GM10847 (cell line): Measurements from ENCODE around the gene C1QC.

Experiments used
- POLR2A ChIP-seq: IDR thresholded peaks from 2 replicates; pipeline ENCODE4 v1.6.1; 2011; ENCODE audit not compliant: insufficient read length; ENCODE audit errors: extremely low read depth

C1QC gene

DNA sequence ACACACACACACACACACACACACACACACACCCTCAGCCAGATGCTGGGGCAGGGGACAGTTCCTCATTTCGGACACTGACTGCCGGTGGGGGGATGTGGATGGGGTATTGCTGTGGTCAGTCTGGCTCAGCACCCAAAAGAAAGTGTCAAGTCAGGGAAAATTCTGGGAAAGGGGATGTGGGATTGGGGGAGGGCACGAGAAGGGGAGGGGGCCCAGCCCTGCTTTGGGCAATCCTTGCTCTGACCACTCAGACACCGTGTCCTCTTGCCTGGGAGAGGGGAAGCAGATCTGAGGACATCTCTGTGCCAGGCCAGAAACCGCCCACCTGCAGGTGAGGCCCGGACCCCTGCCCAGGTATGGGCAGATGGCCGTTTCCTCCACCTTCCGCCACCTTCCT, at the start of gene C1QC:
Gene C1QC (plus strand): TSS at position 253 of the 400 bp plus-strand sequence. CDS start 391 bp downstream, outside the sequence.
- TF ChIP-seq POLR2A = no peak

DNA sequence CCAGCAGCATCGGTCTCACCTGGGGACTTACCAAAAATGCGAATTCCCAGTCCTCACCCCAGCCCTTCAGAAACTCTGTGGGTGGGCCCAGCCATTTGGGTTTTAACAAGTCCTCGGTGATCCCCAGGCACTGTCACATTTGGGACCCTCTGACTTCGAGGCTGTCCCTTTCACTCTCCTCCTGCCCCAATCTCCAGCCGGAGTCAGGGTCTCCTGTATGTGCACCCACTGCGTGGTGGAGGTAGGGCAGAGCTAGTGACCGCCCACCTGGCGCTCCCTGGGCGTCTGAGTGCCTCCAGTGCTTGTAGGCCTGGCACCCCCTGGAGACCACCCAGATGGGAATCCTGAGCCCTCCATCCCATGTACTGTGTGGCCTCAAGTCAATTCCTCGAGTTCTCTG, 49.0 kb upstream of the C1QC start:
- no peak for TF ChIP-seq POLR2A

DNA sequence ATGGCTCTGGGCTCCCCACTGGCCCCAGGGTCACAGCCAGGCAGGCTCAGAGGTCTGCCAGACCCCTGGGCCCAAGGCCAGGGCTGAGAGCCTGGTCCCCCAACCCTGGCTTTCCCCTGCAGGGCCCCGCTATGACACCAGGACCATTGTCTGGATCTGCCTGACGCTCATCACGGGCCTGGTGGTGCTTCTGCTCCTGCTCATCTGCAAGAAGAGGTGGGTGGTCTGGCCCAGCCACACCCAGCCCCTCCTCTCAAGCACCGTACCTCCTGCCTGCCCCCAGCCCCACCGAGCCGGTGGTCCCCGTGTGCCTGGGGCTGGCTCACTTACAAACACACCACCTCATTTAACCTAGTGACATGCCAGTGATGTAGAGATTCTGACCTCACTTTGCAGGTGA, 48.3 kb upstream of the C1QC start:
- no peak for TF ChIP-seq POLR2A

DNA sequence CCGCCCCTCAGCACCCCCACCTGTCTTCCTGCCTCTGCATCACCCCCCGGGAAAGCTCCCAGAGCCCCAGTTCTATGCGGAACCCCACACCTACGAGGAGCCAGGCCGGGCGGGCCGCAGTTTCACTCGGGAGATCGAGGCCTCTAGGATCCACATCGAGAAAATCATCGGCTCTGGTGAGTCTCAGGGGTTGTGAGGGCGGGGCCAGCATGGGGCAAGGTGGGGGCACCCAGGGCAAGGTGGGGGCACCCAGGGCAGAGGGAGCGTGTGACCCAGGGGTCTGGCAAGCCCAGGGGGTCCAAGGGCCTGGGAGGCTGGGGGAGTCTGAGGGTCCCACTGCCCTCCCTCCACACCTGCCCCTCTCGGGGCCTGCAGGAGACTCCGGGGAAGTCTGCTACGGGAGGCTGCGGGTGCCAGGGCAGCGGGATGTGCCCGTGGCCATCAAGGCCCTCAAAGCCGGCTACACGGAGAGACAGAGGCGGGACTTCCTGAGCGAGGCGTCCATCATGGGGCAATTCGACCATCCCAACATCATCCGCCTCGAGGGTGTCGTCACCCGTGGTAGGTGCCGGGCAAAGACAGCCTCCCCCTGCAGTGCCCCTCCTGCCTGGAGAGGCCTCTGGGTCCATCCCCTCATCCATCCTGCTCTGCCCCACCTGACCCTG, 46.0 kb upstream of the C1QC start:
- TF ChIP-seq POLR2A = no peak

DNA sequence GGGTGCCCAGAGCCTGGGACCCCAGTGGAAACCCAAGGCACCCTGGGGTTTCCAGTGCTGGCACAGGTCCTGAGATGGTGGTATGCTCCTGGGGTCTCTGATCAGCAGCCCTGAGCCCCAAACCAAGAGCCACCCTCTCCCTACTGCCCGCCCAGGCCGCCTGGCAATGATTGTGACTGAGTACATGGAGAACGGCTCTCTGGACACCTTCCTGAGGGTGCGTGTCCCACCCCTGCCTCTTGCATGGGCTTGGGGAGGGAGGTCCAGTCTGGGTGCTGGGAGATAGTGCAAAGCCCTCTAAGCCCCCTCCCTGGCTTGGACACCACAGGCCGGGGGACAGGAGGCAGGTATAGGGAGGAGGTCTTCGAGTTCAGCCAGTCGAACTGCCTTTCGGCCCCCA, 45.4 kb upstream of the C1QC start:
- no peak for TF ChIP-seq POLR2A

DNA sequence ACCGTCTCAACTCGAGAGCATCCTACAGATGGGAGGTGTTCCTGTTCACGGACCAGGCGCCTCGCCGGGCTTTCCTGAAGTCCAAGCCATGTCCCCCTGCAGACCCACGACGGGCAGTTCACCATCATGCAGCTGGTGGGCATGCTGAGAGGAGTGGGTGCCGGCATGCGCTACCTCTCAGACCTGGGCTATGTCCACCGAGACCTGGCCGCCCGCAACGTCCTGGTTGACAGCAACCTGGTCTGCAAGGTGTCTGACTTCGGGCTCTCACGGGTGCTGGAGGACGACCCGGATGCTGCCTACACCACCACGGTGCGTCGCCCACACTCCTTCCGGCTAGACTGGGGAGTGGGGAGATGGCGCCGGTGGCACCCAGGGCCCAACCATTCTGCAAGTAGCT, 44.7 kb upstream of the C1QC start:
- TF ChIP-seq POLR2A = no peak

DNA sequence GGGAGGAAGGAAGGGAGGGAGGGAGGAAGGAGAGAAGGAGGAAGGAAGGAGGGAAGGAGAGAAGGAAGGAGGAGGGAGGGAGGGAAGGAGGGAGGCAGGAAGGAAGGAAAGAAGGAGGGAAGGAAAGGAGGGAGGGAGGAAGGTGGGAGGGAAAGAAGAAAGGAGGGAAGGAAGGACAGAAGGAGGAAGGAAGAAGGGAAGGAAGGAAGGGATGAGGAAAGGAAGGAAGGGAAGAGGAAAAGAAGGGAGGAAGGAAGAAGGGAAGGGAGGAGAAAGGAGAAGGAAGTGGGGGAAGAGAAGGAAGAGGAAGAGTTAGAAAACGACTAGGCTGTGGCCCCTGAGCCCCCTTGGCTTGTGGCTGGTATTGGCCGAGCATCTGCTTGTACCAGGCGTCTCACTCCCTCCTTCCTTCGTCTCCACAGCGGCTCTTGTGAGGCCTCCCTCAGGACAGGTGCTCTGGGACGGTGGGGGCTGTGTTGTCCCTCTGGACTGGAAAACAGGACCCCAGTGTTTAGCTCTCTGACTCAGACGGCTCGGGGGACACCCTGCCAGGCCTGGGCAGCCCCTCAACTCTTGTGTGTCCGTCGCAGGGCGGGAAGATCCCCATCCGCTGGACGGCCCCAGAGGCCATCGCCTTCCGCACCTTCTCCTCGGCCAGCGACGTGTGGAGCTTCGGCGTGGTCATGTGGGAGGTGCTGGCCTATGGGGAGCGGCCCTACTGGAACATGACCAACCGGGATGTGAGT, 43.2 kb upstream of the C1QC start:
- no peak for TF ChIP-seq POLR2A

DNA sequence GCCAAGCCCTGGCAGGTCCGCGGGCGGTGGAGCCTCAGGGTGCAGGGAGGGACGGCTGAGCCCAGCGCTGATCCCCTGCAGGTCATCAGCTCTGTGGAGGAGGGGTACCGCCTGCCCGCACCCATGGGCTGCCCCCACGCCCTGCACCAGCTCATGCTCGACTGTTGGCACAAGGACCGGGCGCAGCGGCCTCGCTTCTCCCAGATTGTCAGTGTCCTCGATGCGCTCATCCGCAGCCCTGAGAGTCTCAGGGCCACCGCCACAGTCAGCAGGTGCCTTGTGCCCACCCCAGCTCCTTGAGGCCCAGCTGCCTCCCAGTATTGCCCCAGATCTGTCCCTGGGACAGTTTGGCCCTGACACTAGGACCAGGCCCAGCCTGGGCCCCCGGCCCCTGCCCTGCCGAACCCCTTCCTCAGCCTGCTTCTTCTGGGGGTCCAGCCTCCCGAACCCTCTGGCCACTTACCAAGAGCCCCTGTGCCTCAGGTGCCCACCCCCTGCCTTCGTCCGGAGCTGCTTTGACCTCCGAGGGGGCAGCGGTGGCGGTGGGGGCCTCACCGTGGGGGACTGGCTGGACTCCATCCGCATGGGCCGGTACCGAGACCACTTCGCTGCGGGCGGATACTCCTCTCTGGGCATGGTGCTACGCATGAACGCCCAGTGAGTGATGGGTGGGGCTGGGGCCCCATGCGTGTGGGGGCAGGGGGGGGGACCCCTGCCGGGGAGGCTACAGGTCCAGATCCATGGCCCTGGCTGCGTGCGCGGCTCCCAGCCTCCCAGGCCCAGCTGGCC, 42.4 kb upstream of the C1QC start:
- TF ChIP-seq POLR2A = no peak

DNA sequence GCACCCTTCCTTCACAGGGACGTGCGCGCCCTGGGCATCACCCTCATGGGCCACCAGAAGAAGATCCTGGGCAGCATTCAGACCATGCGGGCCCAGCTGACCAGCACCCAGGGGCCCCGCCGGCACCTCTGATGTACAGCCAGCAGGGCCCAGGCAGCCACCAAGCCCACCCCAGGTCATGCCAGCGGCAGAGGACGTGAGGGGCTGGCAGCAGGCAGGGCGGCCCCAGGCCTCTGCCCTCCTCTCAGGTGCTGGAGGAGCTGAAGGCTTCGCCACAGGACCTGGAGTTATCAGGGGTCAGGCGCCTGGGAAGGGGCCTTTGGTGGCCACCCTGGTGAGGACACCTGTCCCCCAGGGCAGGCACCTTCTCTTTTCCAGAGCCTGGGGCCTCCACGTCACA, 41.8 kb upstream of the C1QC start:
- TF ChIP-seq POLR2A = no peak

DNA sequence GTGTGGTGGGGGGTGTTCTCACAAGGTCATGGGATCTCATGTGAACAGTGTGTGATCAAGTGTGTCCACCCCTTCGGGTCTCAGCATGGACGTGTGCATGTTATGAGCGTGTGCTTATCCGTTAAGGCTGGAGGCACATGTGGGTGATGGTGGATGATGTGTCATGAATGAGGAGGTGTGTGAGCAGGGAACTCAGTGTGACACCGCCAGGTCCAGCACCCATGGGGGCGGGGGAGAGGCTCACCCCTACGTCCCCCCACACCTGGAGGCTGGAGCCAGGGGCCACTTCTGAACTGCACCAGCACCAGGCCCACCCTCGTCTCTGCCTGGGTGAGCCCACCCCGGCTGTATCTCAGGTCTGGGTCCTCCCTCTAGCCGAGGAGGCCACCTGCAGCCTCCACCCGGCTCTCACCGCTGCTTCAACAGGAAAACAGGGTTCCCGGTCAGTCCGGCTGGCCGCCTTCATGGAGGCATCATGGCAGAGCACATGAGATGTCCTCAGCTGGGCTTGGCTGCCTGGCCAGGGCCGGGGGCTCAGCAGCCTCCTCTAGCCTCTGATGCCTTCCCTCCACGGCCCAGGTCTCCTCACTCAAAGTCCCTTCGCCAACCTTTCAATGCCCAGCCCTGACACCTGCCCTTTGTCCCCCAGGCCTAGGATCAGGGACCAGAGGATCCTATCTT, 41.2 kb upstream of the C1QC start:
- no peak for TF ChIP-seq POLR2A

DNA sequence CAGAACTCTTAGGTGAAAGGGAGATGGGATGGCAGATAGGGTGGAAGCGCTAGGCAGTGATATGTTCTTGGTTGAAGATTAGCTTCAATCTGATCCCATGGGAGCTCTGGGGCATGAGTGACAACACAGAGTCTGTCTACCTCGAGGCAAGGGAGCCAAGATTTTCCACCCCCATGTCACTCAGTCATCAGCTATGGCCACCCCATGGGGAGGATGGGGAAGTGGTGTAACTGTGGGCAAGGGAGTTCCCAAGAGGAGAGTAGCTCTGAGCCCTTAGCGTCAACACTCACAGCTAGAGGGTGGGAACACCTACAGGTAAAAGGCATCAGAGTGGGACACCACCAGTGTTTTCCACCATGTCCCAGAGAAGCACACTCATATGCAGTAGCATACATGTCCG, 37.3 kb upstream of the C1QC start:
- no peak for TF ChIP-seq POLR2A

DNA sequence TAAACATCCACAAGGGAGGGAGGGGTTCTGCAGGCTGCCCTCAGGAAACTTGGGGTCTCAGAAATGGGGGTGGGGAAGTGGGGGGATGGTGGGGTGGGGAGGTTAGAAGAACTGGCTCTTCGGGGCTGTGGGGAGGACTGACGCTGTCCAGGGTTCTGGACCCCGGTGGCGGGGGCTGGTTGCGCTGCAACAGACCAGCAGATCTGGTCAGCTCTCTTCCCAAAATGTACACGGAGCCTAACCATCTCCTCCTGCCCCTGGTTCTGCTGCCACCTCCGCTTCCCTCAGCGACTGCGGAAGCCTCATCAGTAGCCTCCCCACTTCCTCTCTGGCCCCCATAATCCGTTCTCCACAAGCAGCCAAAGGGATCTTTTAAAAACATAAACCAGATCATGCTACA, 36.3 kb upstream of the C1QC start:
- TF ChIP-seq POLR2A = no peak

DNA sequence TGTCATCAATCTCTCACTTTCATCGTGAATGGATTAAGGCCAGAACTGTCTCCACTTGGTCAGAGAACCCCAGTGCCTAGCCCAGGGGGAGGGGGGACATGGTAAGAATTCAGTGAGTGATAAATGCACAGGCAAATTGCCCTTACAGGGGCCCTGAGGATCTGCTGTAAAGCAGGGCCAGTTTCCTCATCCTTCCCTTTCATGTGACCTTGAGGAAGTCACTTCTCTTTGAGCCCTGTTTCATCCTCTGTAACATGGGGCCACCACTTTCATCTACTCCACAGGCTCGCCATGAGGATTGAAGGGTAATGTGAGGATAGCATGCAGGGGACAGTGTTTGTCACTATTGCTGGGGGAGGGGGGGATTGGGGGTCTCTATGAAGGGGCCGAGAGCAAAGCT, 35.1 kb upstream of the C1QC start:
- TF ChIP-seq POLR2A = no peak

DNA sequence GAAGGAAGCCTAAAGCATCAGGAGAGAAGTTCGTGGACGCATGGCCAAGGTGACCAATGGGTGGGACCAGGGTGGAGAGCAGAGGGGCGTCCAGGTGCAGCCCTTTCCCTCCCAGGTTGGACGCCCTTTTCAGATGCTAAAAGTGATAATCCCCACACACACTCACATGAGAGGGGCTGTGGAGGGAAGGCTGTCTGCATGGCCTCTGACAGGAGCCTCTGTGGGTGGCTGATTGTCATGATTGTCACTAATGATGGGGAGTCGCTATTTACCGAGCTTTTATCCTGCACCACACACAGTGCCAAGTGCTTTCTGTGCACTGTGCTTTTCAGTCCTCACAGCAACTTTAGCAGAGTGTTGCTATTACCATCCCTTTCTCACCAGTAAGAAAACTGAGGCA, 34.1 kb upstream of the C1QC start:
- no peak for TF ChIP-seq POLR2A

DNA sequence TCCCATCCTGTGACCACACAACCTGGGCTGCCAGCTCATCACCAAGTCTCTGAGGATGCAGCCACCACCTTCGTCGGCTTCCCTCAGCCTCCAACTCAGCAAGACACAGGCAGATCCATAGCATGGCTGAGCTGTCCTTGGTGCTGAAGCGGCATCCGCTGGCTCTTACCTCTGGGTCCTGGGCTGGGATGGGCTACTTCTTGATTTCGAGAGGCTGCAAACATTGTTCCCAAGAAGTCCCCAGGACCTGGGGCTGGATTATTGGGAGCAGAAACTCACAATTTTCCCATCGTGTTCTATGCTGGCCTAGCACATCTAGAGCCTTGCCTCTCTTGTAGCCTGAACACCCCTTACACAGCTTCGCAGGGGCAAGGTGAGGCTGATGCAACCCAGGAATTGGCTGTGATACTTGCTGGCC, 31.9 kb upstream of the C1QC start:
- no peak for TF ChIP-seq POLR2A
